H1 (cell line): ENCODE measurements around the gene RGP1. TPM values are rescaled to one million over a fixed set of nuclear protein-coding genes. Genes with fewer than 3 reads are reported as not detected.

Experiments used
- CTCF ChIA-PET: fragments of 300-600 bp; sonication (Branson Sonifier 250); formaldehyde crosslinking; loops from one replicate; lab custom pipeline; 2021; ENCODE audit not compliant: partially characterized antibody; lab: Charles Lee
- POLR2A ChIA-PET: fragments of 300-600 bp; sonication (Branson Sonifier 250); formaldehyde crosslinking; loops from one replicate; lab custom pipeline; 2021; ENCODE audit warnings: inconsistent platforms; ENCODE audit not compliant: partially characterized antibody; lab: Charles Lee
- DNase-seq, 2 experiments: peaks; one replicate each; pipeline versions ENCODE4 v3.0.0 to v3.0.0-alpha.2; 2010 to 2022; ENCODE audit warnings: low spot score in 2 of 2, low read depth in 1 of 2, mixed read lengths in 1 of 2
- FAIRE-seq: peaks from 2 replicates; lab custom pipeline; 2011; peaks lifted over from hg19 to GRCh38; lab: Jason Lieb, UNC
- H2AFZ ChIP-seq: 2 replicates; pipeline ENCODE4 v1.8.1; 2012; ENCODE audit warnings: low read length, inconsistent platforms
- H2AK5ac ChIP-seq: 2 replicates; pipeline ENCODE4 v1.6.1; 2013; ENCODE audit warnings: low read depth, low read length
- H2BK120ac ChIP-seq: replicated peaks from 2 replicates; pipeline ENCODE3; 2013; ENCODE audit warnings: low read depth, low read length, inconsistent platforms
- H2BK12ac ChIP-seq: 2 replicates; pipeline ENCODE4 v1.6.1; 2013; ENCODE audit warnings: low read depth, low read length
- H2BK15ac ChIP-seq: 2 replicates; pipeline ENCODE4 v1.6.1; 2013; ENCODE audit warnings: low read length
- H2BK20ac ChIP-seq: 2 replicates; pipeline ENCODE4 v1.6.1; 2013; ENCODE audit warnings: low read length
- H2BK5ac ChIP-seq: 2 replicates; pipeline ENCODE4 v1.6.1; 2013; ENCODE audit warnings: low read depth, low read length
- H3K14ac ChIP-seq: 2 replicates; pipeline ENCODE4 v1.6.1; 2013; ENCODE audit warnings: inconsistent platforms; ENCODE audit not compliant: insufficient read length
- H3K18ac ChIP-seq: 2 replicates; pipeline ENCODE4 v1.6.1; 2013; ENCODE audit warnings: low read length; ENCODE audit errors: extremely low read depth
- H3K23ac ChIP-seq: 2 replicates; pipeline ENCODE4 v1.6.1; 2013; ENCODE audit warnings: inconsistent platforms; ENCODE audit not compliant: insufficient read length
- H3K23me2 ChIP-seq: 2 replicates; pipeline ENCODE4 v1.6.1; 2013; ENCODE audit warnings: low read depth, low read length
- H3K27ac ChIP-seq: 2 replicates; pipeline ENCODE4 v1.6.1; 2011; ENCODE audit warnings: low read depth, low read length, inconsistent platforms
- H3K27me3 ChIP-seq, 4 experiments: replicated peaks in 1 of 4; 1 replicate in 1 of 4; 2 replicates in 3 of 4; pipeline versions ENCODE4 v1.6.1 to v1.8.1; 2011 to 2013; ENCODE audit warnings: low read length in 3 of 4, mild to moderate bottlenecking in 3 of 4, inconsistent platforms in 2 of 4, mixed read lengths in 2 of 4, moderate library complexity in 1 of 4; ENCODE audit not compliant: control insufficient read depth in 3 of 4, insufficient read depth in 3 of 4; ENCODE audit errors: extremely low read depth in 1 of 4
- H3K36me3 ChIP-seq, 4 experiments: 2 replicates each; pipeline versions ENCODE4 v1.6.1 to v1.8.1; 2011 to 2013; ENCODE audit warnings: mild to moderate bottlenecking in 4 of 4, low read length in 3 of 4, moderate library complexity in 2 of 4, control low read depth in 1 of 4, inconsistent platforms in 1 of 4; ENCODE audit not compliant: insufficient read depth in 4 of 4, control insufficient read depth in 2 of 4
- H3K4ac ChIP-seq: replicated peaks from 2 replicates; pipeline ENCODE3; 2013; ENCODE audit warnings: low read length, low read depth, mixed read lengths, inconsistent platforms; ENCODE audit not compliant: insufficient read length
- H3K4me1 ChIP-seq, 4 experiments: replicated peaks in 1 of 4; 1 replicate in 1 of 4; 2 replicates in 3 of 4; pipeline versions ENCODE4 v1.6.1 to v1.8.1; 2011 to 2013; ENCODE audit warnings: low read length in 3 of 4, inconsistent platforms in 2 of 4, mixed read lengths in 1 of 4; ENCODE audit not compliant: insufficient read depth in 4 of 4, control insufficient read depth in 3 of 4
- H3K4me2 ChIP-seq, 2 experiments: 2 replicates each; pipeline versions ENCODE4 v1.6.1 to v1.8.1; 2011 to 2013; ENCODE audit warnings: low read depth in 2 of 2, low read length in 2 of 2, control low read depth in 1 of 2, inconsistent platforms in 1 of 2, mild to moderate bottlenecking in 1 of 2; ENCODE audit not compliant: insufficient read depth in 1 of 2
- H3K4me3 ChIP-seq, 4 experiments: fragments of 200-600, 300-600 bp in 1 of 4; sonication (generic), shearing (Covaris generic), sonication (Bioruptor Twin) in 1 of 4; 2 replicates each; pipeline versions ENCODE4 v1.5.1 to v1.8.1; 2011 to 2016; ENCODE audit warnings: low read length in 4 of 4, low read depth in 3 of 4, control low read depth in 2 of 4, inconsistent platforms in 2 of 4, mild to moderate bottlenecking in 2 of 4, mixed read lengths in 1 of 4, moderate library complexity in 1 of 4; ENCODE audit not compliant: insufficient read depth in 2 of 4; ENCODE audit errors: extremely low read depth in 1 of 4
- H3K56ac ChIP-seq: replicated peaks from 2 replicates; pipeline ENCODE3; 2013; ENCODE audit warnings: low read depth, mild to moderate bottlenecking, mixed read lengths, low read length, inconsistent platforms; ENCODE audit not compliant: insufficient read length
- H3K79me1 ChIP-seq: 2 replicates; pipeline ENCODE4 v1.6.1; 2013; ENCODE audit warnings: low read depth, low read length, control low read depth
- H3K79me2 ChIP-seq, 2 experiments: 2 replicates each; pipeline versions ENCODE4 v1.6.1 to v1.8.1; 2012 to 2013; ENCODE audit warnings: low read length in 2 of 2, mild to moderate bottlenecking in 2 of 2, inconsistent platforms in 1 of 2; ENCODE audit not compliant: insufficient read depth in 2 of 2, control insufficient read depth in 1 of 2
- H3K9ac ChIP-seq, 4 experiments: replicated peaks in 1 of 4; 1 replicate in 1 of 4; 2 replicates in 3 of 4; pipeline versions ENCODE4 v1.6.1 to v1.8.1; 2011 to 2013; ENCODE audit warnings: low read depth in 3 of 4, low read length in 3 of 4, control low read depth in 2 of 4, mild to moderate bottlenecking in 2 of 4, moderate library complexity in 2 of 4, inconsistent platforms in 1 of 4; ENCODE audit errors: extremely low read depth in 1 of 4
- H3K9me3 ChIP-seq, 2 experiments: 2 replicates each; pipeline versions ENCODE4 v1.6.1 to v1.8.1; 2012 to 2013; ENCODE audit warnings: mild to moderate bottlenecking in 2 of 2, moderate library complexity in 2 of 2, control low read depth in 1 of 2, inconsistent platforms in 1 of 2, low read depth in 1 of 2, low read length in 1 of 2, mixed read lengths in 1 of 2; ENCODE audit not compliant: insufficient read depth in 2 of 2
- H4K20me1 ChIP-seq, 2 experiments: replicated peaks in 1 of 2; 2 replicates each; pipeline versions ENCODE3 to v1.8.1; 2011 to 2013; ENCODE audit warnings: inconsistent platforms in 2 of 2, low read length in 2 of 2, mild to moderate bottlenecking in 1 of 2; ENCODE audit not compliant: insufficient read depth in 2 of 2, control insufficient read depth in 1 of 2
- H4K5ac ChIP-seq: 2 replicates; pipeline ENCODE4 v1.6.1; 2013; ENCODE audit warnings: low read length, low read depth, mixed read lengths, inconsistent platforms; ENCODE audit not compliant: insufficient read length
- H4K8ac ChIP-seq: 2 replicates; pipeline ENCODE4 v1.8.0; 2013; ENCODE audit warnings: mild to moderate bottlenecking, moderate library complexity, low read length, inconsistent platforms; ENCODE audit not compliant: insufficient read depth; ENCODE audit errors: extremely low read depth
- H4K91ac ChIP-seq: replicated peaks from 2 replicates; pipeline ENCODE3; 2013; ENCODE audit warnings: low read length, mixed read lengths, inconsistent platforms; ENCODE audit not compliant: insufficient read length
- MAFK ChIP-seq: IDR thresholded peaks from 2 replicates; pipeline ENCODE4 v1.6.1; 2012; ENCODE audit warnings: low read depth, mild to moderate bottlenecking, improper control_type of control experiment, low read length
- RFX5 ChIP-seq: IDR thresholded peaks from 2 replicates; pipeline ENCODE4 v1.6.1; 2011; ENCODE audit warnings: low read depth, low read length, improper control_type of control experiment, borderline replicate concordance
- SAP30 ChIP-seq: fragments of 300-600 bp; sonication (generic); IDR thresholded peaks from 2 replicates; pipeline ENCODE4 v1.7.1; 2012; ENCODE audit warnings: low read length, moderate library complexity, mild to moderate bottlenecking, inconsistent platforms; ENCODE audit not compliant: insufficient read depth, insufficient replicate concordance
- SP4 ChIP-seq: IDR thresholded peaks from 2 replicates; pipeline ENCODE4 v1.6.1; 2012; ENCODE audit warnings: low read length, inconsistent platforms
- TAF1 ChIP-seq: IDR thresholded peaks from 2 replicates; pipeline ENCODE4 v1.6.1; 2011; ENCODE audit warnings: mild to moderate bottlenecking, low read depth, low read length
- TBP ChIP-seq: IDR thresholded peaks from 2 replicates; pipeline ENCODE4 v1.6.1; 2011; ENCODE audit warnings: low read depth, low read length, improper control_type of control experiment
- WGBS, 2 experiments: shearing (Covaris generic) in 1 of 2; methylation state at CpG; one replicate each; pipeline versions ENCODE4 v1.1.6 to v1.1.7; 2013 to 2015; ENCODE audit warnings: low lambda C conversion rate in 2 of 2, mixed read lengths in 2 of 2, inconsistent platforms in 1 of 2, low coverage in 1 of 2, missing lambda C conversion rate in 1 of 2; ENCODE audit not compliant: insufficient replicate concordance in 2 of 2, insufficient coverage in 1 of 2, insufficient read length in 1 of 2; ENCODE audit errors: extremely low coverage in 1 of 2, missing lambda C conversion rate in 1 of 2; 5-methylcytosine and 5-hydroxymethylcytosine counted together
- polyA plus RNA-seq, 7 experiments: library from polyadenylated mRNA; depleted of rRNA in 3 of 7; stranded (reverse) in 5 of 7; unstranded in 2 of 7; fragments of >200 nt in 5 of 7; fragments of 200-250 nt in 2 of 7; gene quantifications; 1 replicate in 5 of 7; 2 replicates in 1 of 7; 4 replicates in 1 of 7; pipeline versions ENCODE4 v1.2.1 to v1.2.3, GENCODE V29; 2011 to 2013; ENCODE audit warnings: missing spikeins in 2 of 7, mixed read lengths in 2 of 7
- total RNA-seq: library from RNA; stranded (reverse); fragmentation: NEBNext Ultra II Directional; extraction: Animal tissue kit (Norgen Biotek cat#: 25700); gene quantifications from 2 replicates; pipeline ENCODE4 v1.2.1, GENCODE V29; 2021
- TF ChIP-seq, protein P1 (sequence below), 3 experiments: IDR thresholded peaks; 1 replicate in 2 of 3; 2 replicates in 1 of 3; pipeline versions ENCODE4 v1.5.1 to v1.6.1; 2011; ENCODE audit warnings: low read length in 3 of 3, mild to moderate bottlenecking in 3 of 3, inconsistent platforms in 2 of 3, low read depth in 1 of 3, moderate library complexity in 1 of 3; ENCODE audit not compliant: insufficient read depth in 1 of 3; ENCODE audit errors: control extremely low read depth in 1 of 3
- TF ChIP-seq, protein P2 (sequence below): IDR thresholded peaks from 2 replicates; pipeline ENCODE4 v1.6.1; 2011; ENCODE audit warnings: low read depth, mild to moderate bottlenecking, low read length; ENCODE audit not compliant: insufficient read depth

The RGP1 gene
- total and polyA plus RNA-seq, 2 of the 8 experiments (the other 6 are each of a cell fraction or from before 2014, with no cell fraction given), result 11.8 to 22.7 TPM

DNA sequence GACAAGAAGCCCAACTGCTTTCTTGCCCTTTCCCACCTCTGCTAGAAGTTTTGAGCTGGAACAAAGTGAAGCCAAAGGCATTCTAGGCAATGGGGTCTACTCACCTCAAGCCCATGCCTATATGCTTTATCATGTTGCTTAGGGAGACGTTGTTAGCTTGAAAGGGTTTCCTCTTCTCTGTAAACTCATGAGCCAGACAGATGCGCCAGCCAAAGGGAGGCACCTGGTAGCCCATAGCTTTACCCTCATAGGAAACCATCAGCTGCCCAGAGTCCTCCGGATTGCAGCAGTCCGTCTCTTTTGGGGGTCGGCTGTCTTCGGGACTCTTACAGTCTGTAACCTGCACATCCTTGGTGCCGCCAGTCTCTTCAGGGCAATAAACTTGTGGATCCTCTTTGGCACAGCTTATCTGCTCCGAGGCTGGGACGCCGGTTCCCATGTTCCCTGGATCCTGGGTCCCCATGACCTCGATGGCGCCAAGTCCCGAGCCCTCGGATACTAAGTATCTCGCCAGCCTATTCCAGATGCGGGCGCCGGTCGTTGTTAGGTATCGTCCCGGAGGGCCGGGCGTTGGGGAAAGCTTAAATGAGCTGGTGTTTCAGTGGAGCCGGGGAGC, 737 bp upstream of the RGP1 start:
- Histone ChIP-seq H2BK20ac (no peak overlapping the region), H4K5ac (no peak overlapping the region), H2BK12ac (no peak overlapping the region), H3K79me1 (peaks cover 12% of the 10 kb centered on the region; the same call in 1 of the 2 replicates), H3K56ac (peak overlapping the region; percentile 60), H4K91ac (no peak overlapping the region), H2AFZ (no peak overlapping the region), H4K8ac (no peak overlapping the region), H2BK120ac (no peak overlapping the region), H3K27me3 (no peaks in the 10 kb centered on the region), H3K4me2 (peak overlapping the region; percentile 98 to 99), H4K20me1 (peaks cover 11 to 24% of the 10 kb centered on the region in 2 experiments), H3K18ac (no peak overlapping the region), H2BK15ac (no peak overlapping the region), H3K9me3 (no peaks in the 10 kb centered on the region), H2AK5ac (no peak overlapping the region), H3K23ac (no peak overlapping the region), H3K4me3 (peak overlapping the region; percentile 88 to 98 (median 94)), H3K23me2 (peaks cover 11% of the 10 kb centered on the region), H3K36me3 (peaks cover 7 to 35% (median 19%) of the 10 kb centered on the region in 4 experiments; a peak in 7 of 8 replicates), H3K9ac (peak overlapping the region; percentile 66 to 81 (median 72)), H3K4me1 (peaks cover 0 to 19% (median 5%) of the 10 kb centered on the region in 4 experiments; a peak in 5 of 7 replicates), H3K79me2 (peaks cover 21 to 41% of the 10 kb centered on the region in 2 experiments), H2BK5ac (no peak overlapping the region; the same call in 1 of the 2 replicates), H3K4ac (no peak overlapping the region), H3K27ac (peak overlapping the region; percentile 74; the same call in 1 of the 2 replicates), H3K14ac (no peak overlapping the region)
- 4% methylated on average over 24 of the region's 24 CpGs; no CpG with 5 or more reads in 1 of the 2 experiments for WGBS, 2 experiments
- ChIA-PET CTCF (interaction anchor here (1.0 to 7.2 kb wide), 12 partner anchors 8 to 418 kb away, joined by 3 to 87 read pairs (median 4); partner anchors contain the start of genes CREB3 and TLN1), POLR2A (interaction anchor here (0.8 to 7.0 kb wide), 19 partner anchors 8 to 149 kb away, joined by 3 to 59 read pairs (median 4); partner anchors contain the start of genes ARHGEF39, CCDC107, CREB3 and RMRP)
- FAIRE-seq (no peak), DNase-seq (no peak)
- no peak for TF ChIP-seq RFX5
- no peak for TF ChIP-seq SP4
- TF ChIP-seq MAFK, result no peak
- TF ChIP-seq TAF1, result 0 out of 2 replicates have a peak, but pooled peaks have one; percentile 1
- TF ChIP-seq, protein P1, sequence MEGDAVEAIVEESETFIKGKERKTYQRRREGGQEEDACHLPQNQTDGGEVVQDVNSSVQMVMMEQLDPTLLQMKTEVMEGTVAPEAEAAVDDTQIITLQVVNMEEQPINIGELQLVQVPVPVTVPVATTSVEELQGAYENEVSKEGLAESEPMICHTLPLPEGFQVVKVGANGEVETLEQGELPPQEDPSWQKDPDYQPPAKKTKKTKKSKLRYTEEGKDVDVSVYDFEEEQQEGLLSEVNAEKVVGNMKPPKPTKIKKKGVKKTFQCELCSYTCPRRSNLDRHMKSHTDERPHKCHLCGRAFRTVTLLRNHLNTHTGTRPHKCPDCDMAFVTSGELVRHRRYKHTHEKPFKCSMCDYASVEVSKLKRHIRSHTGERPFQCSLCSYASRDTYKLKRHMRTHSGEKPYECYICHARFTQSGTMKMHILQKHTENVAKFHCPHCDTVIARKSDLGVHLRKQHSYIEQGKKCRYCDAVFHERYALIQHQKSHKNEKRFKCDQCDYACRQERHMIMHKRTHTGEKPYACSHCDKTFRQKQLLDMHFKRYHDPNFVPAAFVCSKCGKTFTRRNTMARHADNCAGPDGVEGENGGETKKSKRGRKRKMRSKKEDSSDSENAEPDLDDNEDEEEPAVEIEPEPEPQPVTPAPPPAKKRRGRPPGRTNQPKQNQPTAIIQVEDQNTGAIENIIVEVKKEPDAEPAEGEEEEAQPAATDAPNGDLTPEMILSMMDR (IDR thresholded peaks at IDR 0.05; ENCODE audit: control extremely low read depth in 1 of 3, insufficient read depth in 1 of 3, low read depth in 1 of 3, low read length in 3 of 3), result 0 out of 4 replicates have a peak, but pooled peaks of 1 of the 3 experiments have one; percentile 0
- TF ChIP-seq SAP30, result peak; percentile 66
- TF ChIP-seq, protein P2, sequence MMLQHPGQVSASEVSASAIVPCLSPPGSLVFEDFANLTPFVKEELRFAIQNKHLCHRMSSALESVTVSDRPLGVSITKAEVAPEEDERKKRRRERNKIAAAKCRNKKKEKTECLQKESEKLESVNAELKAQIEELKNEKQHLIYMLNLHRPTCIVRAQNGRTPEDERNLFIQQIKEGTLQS, result no peak
- TF ChIP-seq TBP, result no peak; the same call in 1 of the 2 replicates
